HEK293 (cell line): ENCODE data around the gene FYB2.

Experiments
- BCL6B ChIP-seq: fragments of 450-650 bp; formaldehyde crosslinking; IDR thresholded peaks from 2 replicates; pipeline ENCODE4 v1.5.1; 2017; ENCODE audit warnings: missing biosample characterization, missing genetic modification characterization
- FEZF1 ChIP-seq: fragments of 450-650 bp; formaldehyde crosslinking; IDR thresholded peaks from 2 replicates; pipeline ENCODE4 v1.5.1; 2016; ENCODE audit warnings: missing biosample characterization, missing genetic modification characterization
- GLI2 ChIP-seq: fragments of 450-650 bp; formaldehyde crosslinking; IDR thresholded peaks from 2 replicates; pipeline ENCODE4; 2017; ENCODE audit warnings: missing biosample characterization, missing genetic modification characterization, low read depth, borderline replicate concordance
- GLIS1 ChIP-seq: fragments of 450-650 bp; formaldehyde crosslinking; IDR thresholded peaks from 2 replicates; pipeline ENCODE4 v1.5.1; 2016; ENCODE audit warnings: missing biosample characterization, missing genetic modification characterization
- INSM2 ChIP-seq: fragments of 450-650 bp; formaldehyde crosslinking; IDR thresholded peaks from 2 replicates; pipeline ENCODE4 v1.5.1; 2016; ENCODE audit warnings: missing biosample characterization, missing genetic modification characterization
- MYNN ChIP-seq: fragments of 450-650 bp; formaldehyde crosslinking; IDR thresholded peaks from 2 replicates; pipeline ENCODE4 v1.5.1; 2016; ENCODE audit warnings: missing biosample characterization, missing genetic modification characterization, borderline replicate concordance
- PRDM10 ChIP-seq: fragments of 450-650 bp; formaldehyde crosslinking; IDR thresholded peaks from 2 replicates; pipeline ENCODE4 v1.5.1; 2016; ENCODE audit warnings: missing biosample characterization, missing genetic modification characterization
- TRIM28 ChIP-seq: IDR thresholded peaks from 2 replicates; pipeline ENCODE4 v1.6.1; 2011; ENCODE audit warnings: low read length, control low read depth, borderline replicate concordance
- ZBTB17 ChIP-seq: fragments of 450-650 bp; formaldehyde crosslinking; IDR thresholded peaks from 2 replicates; pipeline ENCODE4 v1.5.1; 2016; ENCODE audit warnings: missing biosample characterization, missing genetic modification characterization
- ZBTB44 ChIP-seq: fragments of 450-650 bp; IDR thresholded peaks from 2 replicates; pipeline ENCODE4 v1.5.1; 2018; ENCODE audit warnings: missing biosample characterization, mild to moderate bottlenecking, missing genetic modification characterization
- ZEB2 ChIP-seq: fragments of 450-650 bp; formaldehyde crosslinking; IDR thresholded peaks from 2 replicates; pipeline ENCODE4 v1.5.1; 2016; ENCODE audit warnings: missing biosample characterization, missing genetic modification characterization
- ZFP41 ChIP-seq: fragments of 450-650 bp; formaldehyde crosslinking; IDR thresholded peaks from 2 replicates; pipeline ENCODE4 v1.5.1; 2016; ENCODE audit warnings: missing biosample characterization, missing genetic modification characterization, borderline replicate concordance
- ZNF169 ChIP-seq: fragments of 450-650 bp; formaldehyde crosslinking; IDR thresholded peaks from 2 replicates; pipeline ENCODE4 v1.5.1; 2016; ENCODE audit warnings: missing biosample characterization, missing genetic modification characterization
- ZNF175 ChIP-seq: fragments of 450-650 bp; formaldehyde crosslinking; IDR thresholded peaks from 2 replicates; pipeline ENCODE4 v1.5.1; 2016; ENCODE audit warnings: missing biosample characterization, missing genetic modification characterization
- ZNF24 ChIP-seq: fragments of 450-650 bp; formaldehyde crosslinking; IDR thresholded peaks from 2 replicates; pipeline ENCODE4 v1.5.1; 2016; ENCODE audit warnings: missing biosample characterization, missing genetic modification characterization
- ZNF324 ChIP-seq: fragments of 450-650 bp; formaldehyde crosslinking; IDR thresholded peaks from 2 replicates; pipeline ENCODE4 v1.5.1; 2016; ENCODE audit warnings: missing biosample characterization, missing genetic modification characterization
- ZNF335 ChIP-seq: fragments of 450-650 bp; formaldehyde crosslinking; conservative IDR thresholded peaks from 2 replicates; pipeline ENCODE4 v1.5.1; 2016; ENCODE audit warnings: missing biosample characterization, missing genetic modification characterization
- ZNF354C ChIP-seq: fragments of 450-650 bp; formaldehyde crosslinking; IDR thresholded peaks from 2 replicates; pipeline ENCODE4 v1.5.1; 2016; ENCODE audit warnings: missing biosample characterization, missing genetic modification characterization, low read depth, borderline replicate concordance
- ZNF37A ChIP-seq: fragments of 450-650 bp; IDR thresholded peaks from 2 replicates; pipeline ENCODE4 v1.5.1; 2018; ENCODE audit warnings: missing biosample characterization, missing genetic modification characterization
- ZNF398 ChIP-seq: fragments of 450-650 bp; formaldehyde crosslinking; IDR thresholded peaks from 2 replicates; pipeline ENCODE4 v1.5.1; 2017; ENCODE audit warnings: missing biosample characterization, missing genetic modification characterization
- ZNF514 ChIP-seq: fragments of 450-650 bp; formaldehyde crosslinking; IDR thresholded peaks from 2 replicates; pipeline ENCODE4 v1.5.1; 2016; ENCODE audit warnings: missing biosample characterization, missing genetic modification characterization
- ZNF521 ChIP-seq: fragments of 450-650 bp; formaldehyde crosslinking; IDR thresholded peaks from 2 replicates; pipeline ENCODE4 v1.5.1; 2017; ENCODE audit warnings: missing biosample characterization, mild to moderate bottlenecking, missing genetic modification characterization
- ZNF530 ChIP-seq: fragments of 450-650 bp; formaldehyde crosslinking; IDR thresholded peaks from 2 replicates; pipeline ENCODE4 v1.5.1; 2016; ENCODE audit warnings: low read depth, missing biosample characterization, missing genetic modification characterization
- ZNF585B ChIP-seq: fragments of 450-650 bp; formaldehyde crosslinking; IDR thresholded peaks from 2 replicates; pipeline ENCODE4 v1.5.1; 2016; ENCODE audit warnings: missing biosample characterization, missing genetic modification characterization
- ZNF600 ChIP-seq: fragments of 450-650 bp; formaldehyde crosslinking; IDR thresholded peaks from 2 replicates; pipeline ENCODE4 v1.5.1; 2016; ENCODE audit warnings: missing biosample characterization, missing genetic modification characterization
- ZNF626 ChIP-seq: fragments of 450-650 bp; sonication (Bioruptor Pico); formaldehyde crosslinking; IDR thresholded peaks from 2 replicates; pipeline ENCODE4 v1.5.1; 2018; ENCODE audit warnings: missing biosample characterization, missing genetic modification characterization, inconsistent platforms
- ZNF629 ChIP-seq: fragments of 450-650 bp; formaldehyde crosslinking; IDR thresholded peaks from 2 replicates; pipeline ENCODE4 v1.5.1; 2017; ENCODE audit warnings: missing biosample characterization, missing genetic modification characterization
- ZNF792 ChIP-seq: fragments of 450-650 bp; formaldehyde crosslinking; IDR thresholded peaks from 2 replicates; pipeline ENCODE4 v1.5.1; 2016; ENCODE audit warnings: missing biosample characterization, missing genetic modification characterization
- ZXDB ChIP-seq: fragments of 450-650 bp; formaldehyde crosslinking; IDR thresholded peaks from 2 replicates; pipeline ENCODE4 v1.5.1; 2016; ENCODE audit warnings: missing biosample characterization, missing genetic modification characterization

Gene FYB2

GRCh38 chr1:56676571-56677035 is 142.6 kb downstream of the FYB2 start (continued):
- TF ChIP-seq ZNF354C (tag by site-specific recombination), result no peak
- peak; percentile 74; the same call in 1 of the 2 replicates for TF ChIP-seq GLI2 (tag by site-specific recombination)
- peak; percentile 86 for TF ChIP-seq ZNF600
- no peak for TF ChIP-seq ZNF175
- no peak for TF ChIP-seq ZNF169 (tag by site-specific recombination)
- TF ChIP-seq ZNF324 (tag by site-specific recombination), result no peak; the same call in 1 of the 2 replicates
- TF ChIP-seq ZNF626 (tag by site-specific recombination), result 0 out of 2 replicates have a peak, but pooled peaks have one; percentile 10
- peak; percentile 94 for TF ChIP-seq ZNF629 (tag by site-specific recombination)
- peak; percentile 39; the same call in 1 of the 2 replicates for TF ChIP-seq FEZF1 (tag by site-specific recombination)
- 0 out of 2 replicates have a peak, but pooled peaks have one; percentile 15 for TF ChIP-seq ZNF792 (tag by site-specific recombination)
- peak; percentile 11; the same call in 1 of the 2 replicates for TF ChIP-seq GLIS1
- TF ChIP-seq ZNF398 (tag by site-specific recombination), result 0 out of 2 replicates have a peak, but pooled peaks have one; percentile 21
- TF ChIP-seq ZNF335 (tag by site-specific recombination), result peak; percentile 29; the same call in 1 of the 2 replicates
- TF ChIP-seq ZFP41, result no peak
- peak; percentile 81 for TF ChIP-seq ZEB2 (tag by site-specific recombination)
- TF ChIP-seq PRDM10 (tag by site-specific recombination), result peak; percentile 9; the same call in 1 of the 2 replicates
- TF ChIP-seq ZNF530 (tag by site-specific recombination), result no peak
- peak; percentile 56; the same call in 1 of the 2 replicates for TF ChIP-seq MYNN (tag by site-specific recombination)
- TF ChIP-seq ZBTB44 (tag by site-specific recombination), result no peak
- TF ChIP-seq ZXDB (tag by site-specific recombination), result peak; percentile 53
- TF ChIP-seq ZBTB17 (tag by site-specific recombination), result peak; percentile 50; the same call in 1 of the 2 replicates
- no peak for TF ChIP-seq ZNF37A (tag by site-specific recombination)
- TF ChIP-seq ZNF585B (tag by site-specific recombination), result no peak
- TF ChIP-seq ZNF24 (tag by site-specific recombination), result peak; percentile 86
- peak; percentile 89 for TF ChIP-seq INSM2 (tag by site-specific recombination)
- no peak for TF ChIP-seq ZNF514 (tag by site-specific recombination)
- peak; percentile 83; the same call in 1 of the 2 replicates for TF ChIP-seq TRIM28
- no peak for TF ChIP-seq ZNF521 (tag by site-specific recombination)
- peak; percentile 91 for TF ChIP-seq BCL6B (tag by site-specific recombination)
